Neutrophil (primary cell): ENCODE results near the gene PPP1R27.

ENCODE experiments used
- H3K27ac ChIP-seq: fragments of 200-600 bp; sonication (generic); 2 replicates; pipeline ENCODE4 v1.5.1; 2016; ENCODE audit warnings: mild to moderate bottlenecking, moderate library complexity
- H3K27me3 ChIP-seq: fragments of 200-600 bp; sonication (generic); 2 replicates; pipeline ENCODE4 v1.6.0; 2016; ENCODE audit warnings: mild to moderate bottlenecking
- H3K36me3 ChIP-seq: fragments of 200-600 bp; sonication (generic); 2 replicates; pipeline ENCODE4 v1.5.1; 2017
- H3K4me1 ChIP-seq, 2 experiments: fragments of 200-600 bp in 1 of 2; sonication (generic) in 1 of 2; 1 replicate in 1 of 2; 2 replicates in 1 of 2; pipeline versions ENCODE4 v1.5.1 to v1.6.1; 2013 to 2016; ENCODE audit warnings: low read depth in 1 of 2, low read length in 1 of 2, mild to moderate bottlenecking in 1 of 2, moderate library complexity in 1 of 2; ENCODE audit not compliant: control insufficient read depth in 1 of 2, insufficient read depth in 1 of 2
- H3K4me3 ChIP-seq, 2 experiments: fragments of 200-600 bp in 1 of 2; sonication (generic) in 1 of 2; 1 replicate in 1 of 2; 2 replicates in 1 of 2; pipeline ENCODE4 v1.5.1; 2013 to 2016; ENCODE audit warnings: low read depth in 1 of 2, low read length in 1 of 2, mild to moderate bottlenecking in 1 of 2, moderate library complexity in 1 of 2
- H3K9me3 ChIP-seq: fragments of 200-600 bp; sonication (generic); 2 replicates; pipeline ENCODE4 v1.5.1; 2016
- CTCF ChIP-seq: fragments of 200-600 bp; sonication (generic); IDR thresholded peaks from 2 replicates; pipeline ENCODE4 v1.5.1; 2016; ENCODE audit warnings: antibody characterized with exemption

The PPP1R27 gene

GRCh38 chr17:81822996-81823819 is 11.6 kb downstream of the PPP1R27 start:
- Histone ChIP-seq H3K4me3 (no peak overlapping the region), H3K27ac (no peak overlapping the region), H3K9me3 (no peaks in the 10 kb centered on the region), H3K27me3 (no peaks in the 10 kb centered on the region), H3K4me1 (peaks cover 18 to 20% of the 10 kb centered on the region in 2 experiments), H3K36me3 (peaks cover 31% of the 10 kb centered on the region)
- no peak for TF ChIP-seq CTCF

- Histone ChIP-seq H3K27me3 (no peaks in the 10 kb centered on the region), H3K9me3 (no peaks in the 10 kb centered on the region), H3K4me3 (no peak overlapping the region), H3K4me1 (peaks cover 18 to 20% of the 10 kb centered on the region in 2 experiments), H3K36me3 (peaks cover 31% of the 10 kb centered on the region), H3K27ac (no peak overlapping the region)
- no peak for TF ChIP-seq CTCF
Observed at GRCh38 chr17:81822312-81822637, 12.6 kb downstream of the PPP1R27 start.

- Histone ChIP-seq H3K27ac (no peak overlapping the region), H3K36me3 (peaks cover 31% of the 10 kb centered on the region), H3K4me1 (peaks cover 18 to 20% of the 10 kb centered on the region in 2 experiments), H3K9me3 (no peaks in the 10 kb centered on the region), H3K4me3 (no peak overlapping the region), H3K27me3 (no peaks in the 10 kb centered on the region)
- no peak for TF ChIP-seq CTCF
Observed at GRCh38 chr17:81821603-81822311, 13.1 kb downstream of the PPP1R27 start.

- Histone ChIP-seq H3K27ac (no peak overlapping the region), H3K27me3 (no peaks in the 10 kb centered on the region), H3K36me3 (peaks cover 31% of the 10 kb centered on the region), H3K9me3 (no peaks in the 10 kb centered on the region), H3K4me3 (no peak overlapping the region), H3K4me1 (peaks cover 17 to 18% of the 10 kb centered on the region in 2 experiments)
- TF ChIP-seq CTCF, result no peak
Observed at GRCh38 chr17:81821147-81821546, 13.7 kb downstream of the PPP1R27 start.

- Histone ChIP-seq H3K4me1 (peaks cover 10 to 13% of the 10 kb centered on the region in 2 experiments), H3K36me3 (peaks cover 31% of the 10 kb centered on the region), H3K27me3 (no peaks in the 10 kb centered on the region), H3K4me3 (no peak overlapping the region), H3K27ac (no peak overlapping the region), H3K9me3 (no peaks in the 10 kb centered on the region)
- no peak for TF ChIP-seq CTCF
Observed at GRCh38 chr17:81819708-81820107, 15.1 kb downstream of the PPP1R27 start.
